Measurements from ENCODE around the gene MRPL46.

MRPL46 gene

GRCh38 chr15:88487796-88488523 lies 20.8 kb upstream of the MRPL46 start:
- H3K18ac ChIP-seq (ENCODE audit: low read depth in 1 of 2, low read length in 2 of 2), result no peak overlapping the region
- H2BK120ac ChIP-seq (ENCODE audit: low read depth, low read length), result no peak overlapping the region
- WGBS, result 77% methylated on average over 9 of the region's 11 CpGs
- H3K23ac ChIP-seq (ENCODE audit: low read length in 2 of 2), result no peak overlapping the region
- H3K36me3 ChIP-seq (ENCODE audit: control insufficient read depth in 1 of 2, insufficient read depth in 2 of 2, low read depth in 1 of 2, low read length in 2 of 2), result no peaks in the 10 kb centered on the region
- no peak overlapping the region for H3K27ac ChIP-seq (ENCODE audit: low read length, poor library complexity, severe bottlenecking)
- no peak overlapping the region for H3K14ac ChIP-seq (ENCODE audit: low read length in 2 of 2)
- H2AFZ ChIP-seq (ENCODE audit: low read depth, low read length), result no peak overlapping the region
- no peak overlapping the region for H2BK12ac ChIP-seq (ENCODE audit: low read length in 2 of 2)
- no peak overlapping the region for H2BK15ac ChIP-seq (ENCODE audit: low read depth, poor library complexity, severe bottlenecking)
- H3K4me1 ChIP-seq (ENCODE audit: control insufficient read depth, insufficient read depth, low read depth, low read length), result peaks cover 1% of the 10 kb centered on the region
- no peak for DNase-seq
- no peak overlapping the region for H3K4me2 ChIP-seq (ENCODE audit: low read length, poor library complexity, severe bottlenecking)
- H3K9ac ChIP-seq (ENCODE audit: low read length), result no peak overlapping the region
- no peak overlapping the region for H2AK5ac ChIP-seq (ENCODE audit: low read length, severe bottlenecking)
- no peaks in the 10 kb centered on the region for H3K9me3 ChIP-seq (ENCODE audit: control insufficient read depth, low read length)
- H4K8ac ChIP-seq (ENCODE audit: low read length), result no peak overlapping the region
- no peaks in the 10 kb centered on the region for H3K27me3 ChIP-seq (ENCODE audit: control insufficient read depth in 1 of 2, insufficient read depth in 1 of 2, low read length in 2 of 2)
- no peak overlapping the region for H3K4me3 ChIP-seq (ENCODE audit: insufficient read depth in 1 of 2, low read depth in 1 of 2, low read length in 2 of 2)
- no peak overlapping the region for H2BK5ac ChIP-seq (ENCODE audit: low read depth, low read length, poor library complexity, severe bottlenecking)
- no peak overlapping the region for H4K91ac ChIP-seq (ENCODE audit: low read length)
- H3K79me1 ChIP-seq (replicated peaks; ENCODE audit: low read length, poor library complexity, severe bottlenecking), result no peaks in the 10 kb centered on the region
- no peak overlapping the region for H3K4ac ChIP-seq (ENCODE audit: low read depth in 1 of 2, low read length in 2 of 2)

- no peak overlapping the region for H3K4ac ChIP-seq (ENCODE audit: low read depth in 1 of 2, low read length in 2 of 2)
- H3K4me1 ChIP-seq (ENCODE audit: control insufficient read depth, insufficient read depth, low read depth, low read length), result peaks cover 1% of the 10 kb centered on the region
- no peak overlapping the region for H3K14ac ChIP-seq (ENCODE audit: low read length in 2 of 2)
- no peaks in the 10 kb centered on the region for H3K9me3 ChIP-seq (ENCODE audit: control insufficient read depth, low read length)
- H2AFZ ChIP-seq (ENCODE audit: low read depth, low read length), result no peak overlapping the region
- H3K4me2 ChIP-seq (ENCODE audit: low read length, poor library complexity, severe bottlenecking), result no peak overlapping the region
- no peak overlapping the region for H3K18ac ChIP-seq (ENCODE audit: low read depth in 1 of 2, low read length in 2 of 2)
- H2BK5ac ChIP-seq (ENCODE audit: low read depth, low read length, poor library complexity, severe bottlenecking), result no peak overlapping the region
- no peak overlapping the region for H3K23ac ChIP-seq (ENCODE audit: low read length in 2 of 2)
- no peak overlapping the region for H2BK15ac ChIP-seq (ENCODE audit: low read depth, poor library complexity, severe bottlenecking)
- 77% methylated on average over 2 of the region's 2 CpGs for WGBS
- H2BK12ac ChIP-seq (ENCODE audit: low read length in 2 of 2), result no peak overlapping the region
- DNase-seq, result no peak
- no peak overlapping the region for H3K4me3 ChIP-seq (ENCODE audit: insufficient read depth in 1 of 2, low read depth in 1 of 2, low read length in 2 of 2)
- H4K91ac ChIP-seq (ENCODE audit: low read length), result no peak overlapping the region
- H3K9ac ChIP-seq (ENCODE audit: low read length), result no peak overlapping the region
- no peaks in the 10 kb centered on the region for H3K27me3 ChIP-seq (ENCODE audit: control insufficient read depth in 1 of 2, insufficient read depth in 1 of 2, low read length in 2 of 2)
- H3K79me1 ChIP-seq (replicated peaks; ENCODE audit: low read length, poor library complexity, severe bottlenecking), result no peaks in the 10 kb centered on the region
- no peaks in the 10 kb centered on the region for H3K36me3 ChIP-seq (ENCODE audit: control insufficient read depth in 1 of 2, insufficient read depth in 2 of 2, low read depth in 1 of 2, low read length in 2 of 2)
- H3K27ac ChIP-seq (ENCODE audit: low read length, poor library complexity, severe bottlenecking), result no peak overlapping the region
- H2BK120ac ChIP-seq (ENCODE audit: low read depth, low read length), result no peak overlapping the region
- no peak overlapping the region for H4K8ac ChIP-seq (ENCODE audit: low read length)
- no peak overlapping the region for H2AK5ac ChIP-seq (ENCODE audit: low read length, severe bottlenecking)
These were observed 20.1 kb upstream of the MRPL46 start for GRCh38 chr15:88487178-88487795.

- no peak overlapping the region for H4K8ac ChIP-seq (ENCODE audit: low read length)
- no peak overlapping the region for H2AK5ac ChIP-seq (ENCODE audit: low read length, severe bottlenecking)
- no peak overlapping the region for H3K4me2 ChIP-seq (ENCODE audit: low read length, poor library complexity, severe bottlenecking)
- peaks cover 0 to under 1% of the 10 kb centered on the region in 2 experiments for H3K36me3 ChIP-seq (ENCODE audit: control insufficient read depth in 1 of 2, insufficient read depth in 2 of 2, low read depth in 1 of 2, low read length in 2 of 2)
- H2BK15ac ChIP-seq (ENCODE audit: low read depth, poor library complexity, severe bottlenecking), result no peak overlapping the region
- peak; percentile 10 for DNase-seq
- H3K4me3 ChIP-seq (ENCODE audit: insufficient read depth in 1 of 2, low read depth in 1 of 2, low read length in 2 of 2), result peak overlapping the region in 1 of 2 experiments; percentile 18
- no peak overlapping the region for H2BK12ac ChIP-seq (ENCODE audit: low read length in 2 of 2)
- H3K79me1 ChIP-seq (replicated peaks; ENCODE audit: low read length, poor library complexity, severe bottlenecking), result no peaks in the 10 kb centered on the region
- no peak overlapping the region for H2BK120ac ChIP-seq (ENCODE audit: low read depth, low read length)
- no peak overlapping the region for H2BK5ac ChIP-seq (ENCODE audit: low read depth, low read length, poor library complexity, severe bottlenecking)
- H3K14ac ChIP-seq (ENCODE audit: low read length in 2 of 2), result no peak overlapping the region
- no peak overlapping the region for H3K18ac ChIP-seq (ENCODE audit: low read depth in 1 of 2, low read length in 2 of 2)
- no peak overlapping the region for H3K27ac ChIP-seq (ENCODE audit: low read length, poor library complexity, severe bottlenecking)
- H3K9me3 ChIP-seq (ENCODE audit: control insufficient read depth, low read length), result no peaks in the 10 kb centered on the region
- no peak overlapping the region for H4K91ac ChIP-seq (ENCODE audit: low read length)
- no peak overlapping the region for H3K4ac ChIP-seq (ENCODE audit: low read depth in 1 of 2, low read length in 2 of 2)
- no peak overlapping the region for H3K23ac ChIP-seq (ENCODE audit: low read length in 2 of 2)
- 64% methylated on average over 9 of the region's 10 CpGs for WGBS
- no peaks in the 10 kb centered on the region for H3K27me3 ChIP-seq (ENCODE audit: control insufficient read depth in 1 of 2, insufficient read depth in 1 of 2, low read length in 2 of 2)
- H3K4me1 ChIP-seq (ENCODE audit: control insufficient read depth, insufficient read depth, low read depth, low read length), result peaks cover 1% of the 10 kb centered on the region
- H3K9ac ChIP-seq (ENCODE audit: low read length), result no peak overlapping the region
- H2AFZ ChIP-seq (ENCODE audit: low read depth, low read length), result no peak overlapping the region
These were observed 17.6 kb upstream of the MRPL46 start for GRCh38 chr15:88484682-88485331.

GRCh38 chr15:88482263-88482662 lies 15.1 kb upstream of the MRPL46 start:
- Histone ChIP-seq H3K27ac (ENCODE audit: low read length, poor library complexity, severe bottlenecking) (no peak overlapping the region), H3K4ac (ENCODE audit: low read depth in 1 of 2, low read length in 2 of 2) (no peak overlapping the region), H3K4me2 (ENCODE audit: low read length, poor library complexity, severe bottlenecking) (no peak overlapping the region), H3K23ac (ENCODE audit: low read length in 2 of 2) (no peak overlapping the region), H2AFZ (ENCODE audit: low read depth, low read length) (no peak overlapping the region), H3K9ac (ENCODE audit: low read length) (no peak overlapping the region), H3K4me3 (ENCODE audit: insufficient read depth in 1 of 2, low read depth in 1 of 2, low read length in 2 of 2) (no peak overlapping the region), H3K18ac (ENCODE audit: low read depth in 1 of 2, low read length in 2 of 2) (no peak overlapping the region), H2BK15ac (ENCODE audit: low read depth, poor library complexity, severe bottlenecking) (no peak overlapping the region), H3K27me3 (ENCODE audit: control insufficient read depth in 1 of 2, insufficient read depth in 1 of 2, low read length in 2 of 2) (no peaks in the 10 kb centered on the region), H3K9me3 (ENCODE audit: control insufficient read depth, low read length) (no peaks in the 10 kb centered on the region), H4K91ac (ENCODE audit: low read length) (no peak overlapping the region), H3K79me1 (replicated peaks; ENCODE audit: low read length, poor library complexity, severe bottlenecking) (no peaks in the 10 kb centered on the region), H3K36me3 (ENCODE audit: control insufficient read depth in 1 of 2, insufficient read depth in 2 of 2, low read depth in 1 of 2, low read length in 2 of 2) (peaks cover 12 to 20% of the 10 kb centered on the region in 2 experiments), H3K4me1 (ENCODE audit: control insufficient read depth, insufficient read depth, low read depth, low read length) (peaks cover 1% of the 10 kb centered on the region), H2BK120ac (ENCODE audit: low read depth, low read length) (no peak overlapping the region), H2AK5ac (ENCODE audit: low read length, severe bottlenecking) (no peak overlapping the region), H3K14ac (ENCODE audit: low read length in 2 of 2) (no peak overlapping the region), H2BK12ac (ENCODE audit: low read length in 2 of 2) (no peak overlapping the region), H2BK5ac (ENCODE audit: low read depth, low read length, poor library complexity, severe bottlenecking) (no peak overlapping the region), H4K8ac (ENCODE audit: low read length) (no peak overlapping the region)
- 45% methylated on average over 1 of the region's 1 CpG for WGBS
- no peak for DNase-seq
